ENCODE measurements around the gene CCSER2.
"Not testable (repeated sequence)": the region's sequence is repeated elsewhere in the genome, so short reads cannot be mapped to it uniquely, and the experiment has no call there.

Gene CCSER2

GRCh38 chr10:84343831-84344230 lies 15.4 kb downstream of the CCSER2 start:
- no peak for DNase-seq
- intact Hi-C loops (cut with DNase I), result no loop called here

GRCh38 chr10:84344526-84344925 lies 16.1 kb downstream of the CCSER2 start:
- intact Hi-C loops (cut with DNase I), result no loop called here
- DNase-seq, result no peak

GRCh38 chr10:84347575-84348002 lies 19.2 kb downstream of the CCSER2 start:
- intact Hi-C loops (cut with DNase I), result not testable (repeated sequence)

GRCh38 chr10:84348447-84348846 lies 20.1 kb downstream of the CCSER2 start:
- intact Hi-C loops (cut with DNase I), result no loop called here

More at GRCh38 chr10:84347575-84348002, 19.2 kb downstream of the CCSER2 start:
- peak in 3 of 10 donors; percentile 58 to 71 (median 68) for DNase-seq

GRCh38 chr10:84348860-84349259 lies 20.5 kb downstream of the CCSER2 start:
- intact Hi-C loops (cut with DNase I), result no loop called here
- DNase-seq, result no peak

More at GRCh38 chr10:84348447-84348846, 20.1 kb downstream of the CCSER2 start:
- DNase-seq, result no peak

- peak in 8 of 10 donors; percentile 35 to 89 (median 58) for DNase-seq
- intact Hi-C loops (cut with DNase I), result loop anchor here (1.0 kb wide), 1 partner anchor 185 kb away; no protein-coding TSS in a partner anchor
Measured at GRCh38 chr10:84352251-84352842, 24.0 kb downstream of the CCSER2 start.

- intact Hi-C loops (cut with DNase I), result no loop called here
- no peak for DNase-seq
Measured at GRCh38 chr10:84353052-84353803, 24.8 kb downstream of the CCSER2 start.

- DNase-seq, result no peak
- intact Hi-C loops (cut with DNase I), result no loop called here
Measured at GRCh38 chr10:84354623-84355022, 26.2 kb downstream of the CCSER2 start.

- DNase-seq, result no peak
- intact Hi-C loops (cut with DNase I), result no loop called here
Measured at GRCh38 chr10:84355106-84355505, 26.7 kb downstream of the CCSER2 start.

- DNase-seq, result no peak
- intact Hi-C loops (cut with DNase I), result no loop called here
Measured at GRCh38 chr10:84356928-84357327, 28.5 kb downstream of the CCSER2 start.

GRCh38 chr10:84358743-84359142 lies 30.4 kb downstream of the CCSER2 start:
- intact Hi-C loops (cut with DNase I), result no loop called here
- DNase-seq, result no peak

GRCh38 chr10:84360637-84361365 lies 32.4 kb downstream of the CCSER2 start:
- no peak for DNase-seq
- intact Hi-C loops (cut with DNase I), result no loop called here

- DNase-seq, result no peak
- intact Hi-C loops (cut with DNase I), result no loop called here
Measured at GRCh38 chr10:84365335-84365881, 37.0 kb downstream of the CCSER2 start.

GRCh38 chr10:84366041-84366440 lies 37.7 kb downstream of the CCSER2 start:
- DNase-seq, result no peak
- intact Hi-C loops (cut with DNase I), result no loop called here

GRCh38 chr10:84367256-84367655 lies 38.9 kb downstream of the CCSER2 start:
- intact Hi-C loops (cut with DNase I), result no loop called here
- peak in 1 of 10 donors; percentile 56 for DNase-seq

- intact Hi-C loops (cut with DNase I), result no loop called here
Measured at GRCh38 chr10:84368828-84369227, 40.4 kb downstream of the CCSER2 start.

GRCh38 chr10:84370283-84370682 lies 41.9 kb downstream of the CCSER2 start:
- no peak for DNase-seq
- intact Hi-C loops (cut with DNase I), result no loop called here

More at GRCh38 chr10:84368828-84369227, 40.4 kb downstream of the CCSER2 start:
- DNase-seq, result no peak

GRCh38 chr10:84371944-84372343 lies 43.6 kb downstream of the CCSER2 start:
- intact Hi-C loops (cut with DNase I), result no loop called here
- DNase-seq, result no peak

GRCh38 chr10:84373000-84373399 lies 44.6 kb downstream of the CCSER2 start:
- intact Hi-C loops (cut with DNase I), result no loop called here

GRCh38 chr10:84374455-84374854 lies 46.1 kb downstream of the CCSER2 start:
- intact Hi-C loops (cut with DNase I), result no loop called here
- DNase-seq, result no peak

More at GRCh38 chr10:84373000-84373399, 44.6 kb downstream of the CCSER2 start:
- no peak for DNase-seq

GRCh38 chr10:84375011-84375410 lies 46.6 kb downstream of the CCSER2 start:
- DNase-seq, result peak in 1 of 10 donors; percentile 32
- intact Hi-C loops (cut with DNase I), result loop anchor here (1.0 kb wide), 1 partner anchor 162 kb away; no protein-coding TSS in a partner anchor

Data from posterior cingulate gyrus (tissue), 11 donors.